ENCODE data around the gene WDR55. TPM values are rescaled to one million over a fixed set of nuclear protein-coding genes. Genes with fewer than 3 reads are reported as not detected.
A peak's percentile ranks its signal among the peaks of the same experiment; 100 is the strongest.
"Not testable (repeated sequence)": the region's sequence is repeated elsewhere in the genome, so short reads cannot be mapped to it uniquely, and the experiment has no call there.

Gene WDR55
- total and polyA plus RNA-seq, 12 donors: 13.3 to 20.8 (median 16.8) TPM

DNA sequence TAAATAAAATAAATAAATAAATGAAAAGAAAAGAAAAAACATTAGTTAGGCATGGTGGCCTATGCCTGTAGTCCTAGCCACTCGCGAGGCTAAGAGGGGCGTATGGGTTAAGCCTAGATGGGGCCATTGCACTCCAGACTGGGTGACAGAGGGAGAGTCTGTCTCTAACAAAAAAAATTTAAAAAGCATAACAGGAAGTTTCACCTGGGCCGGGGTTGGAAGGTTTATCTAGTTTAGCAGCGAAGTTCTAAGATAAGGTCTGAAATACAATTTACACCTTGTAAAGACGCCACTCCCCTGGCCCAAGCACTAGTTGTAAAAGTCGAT is 53.5 kb downstream of the WDR55 start:
- Histone ChIP-seq H3K27ac (peak overlapping the region; percentile 10 to 85 (median 72)), H3K9me3 (replicated peaks in 1 of 3) (no peaks in the 10 kb centered on the region), H3K36me3 (replicated peaks in 1 of 2) (no peaks in the 10 kb centered on the region), H3K27me3 (no peaks in the 10 kb centered on the region), H3K4me1 (replicated peaks in 1 of 2) (no peaks in the 10 kb centered on the region), H3K4me3 (peak overlapping the region in 2 of 4 donors; percentile 37 to 38)
- intact Hi-C loops (cut with DNase I): loop anchor here in 1 of 2 donors (10.0 kb wide), 1 partner anchor 353 kb away; the partner anchor contains the start of gene SLC4A9
- WGBS, 4 donors: 49 to 69% (median 60%) methylated on average over 7 of the region's 7 CpGs
- no peak for TF ChIP-seq POLR2A (IDR thresholded peaks at IDR 0.05)
- TF ChIP-seq, protein P1, sequence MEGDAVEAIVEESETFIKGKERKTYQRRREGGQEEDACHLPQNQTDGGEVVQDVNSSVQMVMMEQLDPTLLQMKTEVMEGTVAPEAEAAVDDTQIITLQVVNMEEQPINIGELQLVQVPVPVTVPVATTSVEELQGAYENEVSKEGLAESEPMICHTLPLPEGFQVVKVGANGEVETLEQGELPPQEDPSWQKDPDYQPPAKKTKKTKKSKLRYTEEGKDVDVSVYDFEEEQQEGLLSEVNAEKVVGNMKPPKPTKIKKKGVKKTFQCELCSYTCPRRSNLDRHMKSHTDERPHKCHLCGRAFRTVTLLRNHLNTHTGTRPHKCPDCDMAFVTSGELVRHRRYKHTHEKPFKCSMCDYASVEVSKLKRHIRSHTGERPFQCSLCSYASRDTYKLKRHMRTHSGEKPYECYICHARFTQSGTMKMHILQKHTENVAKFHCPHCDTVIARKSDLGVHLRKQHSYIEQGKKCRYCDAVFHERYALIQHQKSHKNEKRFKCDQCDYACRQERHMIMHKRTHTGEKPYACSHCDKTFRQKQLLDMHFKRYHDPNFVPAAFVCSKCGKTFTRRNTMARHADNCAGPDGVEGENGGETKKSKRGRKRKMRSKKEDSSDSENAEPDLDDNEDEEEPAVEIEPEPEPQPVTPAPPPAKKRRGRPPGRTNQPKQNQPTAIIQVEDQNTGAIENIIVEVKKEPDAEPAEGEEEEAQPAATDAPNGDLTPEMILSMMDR (IDR thresholded peaks at IDR 0.05): no peak
- DNase-seq: no peak

DNA sequence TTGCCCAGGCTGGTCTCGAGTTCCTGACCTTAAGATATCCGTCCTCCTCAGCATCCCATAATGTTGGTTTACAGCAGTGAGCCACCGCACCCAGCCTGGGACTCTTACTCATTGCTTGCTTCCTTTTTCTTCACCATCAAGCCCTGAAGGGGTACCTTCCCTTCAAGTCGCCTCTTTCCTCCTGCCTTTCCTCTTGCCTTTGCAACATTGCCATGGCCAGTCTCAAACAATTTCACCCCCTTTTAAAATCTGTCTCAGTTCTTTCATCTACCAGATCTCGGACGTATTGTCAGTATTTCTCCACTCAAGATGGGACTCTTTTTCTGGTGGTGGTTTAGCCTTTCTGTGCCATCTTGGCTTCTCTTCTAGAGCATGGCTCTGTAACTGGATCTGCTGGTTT is 56.0 kb downstream of the WDR55 start:
- H3K36me3 ChIP-seq (replicated peaks in 1 of 2); H3K27me3 ChIP-seq; H3K27ac ChIP-seq; H3K4me3 ChIP-seq; intact Hi-C loops (cut with DNase I); H3K4me1 ChIP-seq (replicated peaks in 1 of 2); DNase-seq; H3K9me3 ChIP-seq (replicated peaks in 1 of 3): not testable (repeated sequence)
- WGBS, 4 donors: 51 to 58% (median 54%) methylated on average over 6 of the region's 6 CpGs

- intact Hi-C loops (cut with DNase I); DNase-seq; H3K9me3 ChIP-seq (replicated peaks in 1 of 3); H3K27ac ChIP-seq; H3K27me3 ChIP-seq; H3K4me3 ChIP-seq; H3K36me3 ChIP-seq (replicated peaks in 1 of 2); H3K4me1 ChIP-seq (replicated peaks in 1 of 2): not testable (repeated sequence)
- WGBS, 4 donors: 77 to 85% (median 79%) methylated on average over 5 of the region's 5 CpGs
Measured at GRCh38 chr5:140721395-140721794, 56.7 kb downstream of the WDR55 start.

Small RNA genes lying within 50 kb of the gene (microRNA-seq; reads per million reads assigned to microRNA genes)
- 0.45 to 1.1 (median 0.76) reads per million in 3 donors for gene MIR3655

Small RNA genes lying within 50 kb of the gene (small RNA-seq; reads per million reads assigned to genes)
- gene VTRNA1-1 (124 to 135 reads per million in 2 donors), gene VTRNA1-2 (67.0 to 115 reads per million in 2 donors)

Other genes with a start within 250 kb of the WDR55 start
- 10 to 100 TPM in 7 of 9 donors, 1 to 10 TPM in 2; 5.9 to 80.5 (median 40.0) TPM for gene EIF4EBP3, start 117.2 kb upstream of the WDR55 start, total RNA-seq
- gene EIF4EBP3, start 117.2 kb upstream of the WDR55 start, polyA plus RNA-seq: 100 to 1,000 TPM in 2 of 3 donors, 1 to 10 TPM in 1; 7.9 to 158 (median 121) TPM
- 100 to 1,000 TPM in 1 of 9 donors, 10 to 100 TPM in 8; 31.3 to 156 (median 46.0) TPM for gene SRA1, start 107.4 kb upstream of the WDR55 start, total RNA-seq
- 100 to 1,000 TPM in 2 of 3 donors, 10 to 100 TPM in 1; 96.3 to 115 (median 101) TPM for gene SRA1, start 107.4 kb upstream of the WDR55 start, polyA plus RNA-seq
- gene APBB3, start 100.3 kb upstream of the WDR55 start, total RNA-seq: 10 to 100 TPM; 14.0 to 61.2 (median 35.5) TPM
- gene APBB3, start 100.3 kb upstream of the WDR55 start, polyA plus RNA-seq: 100 to 1,000 TPM in 2 of 3 donors, 10 to 100 TPM in 1; 25.6 to 163 (median 142) TPM
- gene SLC35A4, start 100.1 kb upstream of the WDR55 start, total RNA-seq: 100 to 1,000 TPM in 3 of 9 donors, 10 to 100 TPM in 6; 17.3 to 133 (median 82.8) TPM
- 100 to 1,000 TPM in 1 of 3 donors, 10 to 100 TPM in 2; 42.1 to 135 (median 45.0) TPM for gene SLC35A4, start 100.1 kb upstream of the WDR55 start, polyA plus RNA-seq
- 100 to 1,000 TPM in 8 of 9 donors, 1 to 10 TPM in 1; 9.8 to 885 (median 316) TPM for gene CD14, start 31.7 kb upstream of the WDR55 start, total RNA-seq
- 100 to 1,000 TPM in 2 of 3 donors, 10 to 100 TPM in 1; 13.9 to 252 (median 101) TPM for gene CD14, start 31.7 kb upstream of the WDR55 start, polyA plus RNA-seq
- 100 to 1,000 TPM in 1 of 9 donors, 10 to 100 TPM in 7, 1 to 10 TPM in 1; 6.6 to 348 (median 29.5) TPM for gene TMCO6, start 25.5 kb upstream of the WDR55 start, total RNA-seq
- gene TMCO6, start 25.5 kb upstream of the WDR55 start, polyA plus RNA-seq: 10 to 100 TPM in 2 of 3 donors, 1 to 10 TPM in 1; 5.6 to 44.7 (median 25.3) TPM
- gene NDUFA2, start 17.3 kb upstream of the WDR55 start, total RNA-seq: 100 to 1,000 TPM in 8 of 9 donors, 10 to 100 TPM in 1; 98.1 to 139 (median 115) TPM
- gene NDUFA2, start 17.3 kb upstream of the WDR55 start, polyA plus RNA-seq: 100 to 1,000 TPM in 2 of 3 donors, 10 to 100 TPM in 1; 65.6 to 573 (median 367) TPM
- gene IK, start 17.1 kb upstream of the WDR55 start, total RNA-seq: 100 to 1,000 TPM in 4 of 9 donors, 10 to 100 TPM in 5; 65.7 to 478 (median 83.3) TPM
- gene IK, start 17.1 kb upstream of the WDR55 start, polyA plus RNA-seq: 100 to 1,000 TPM in 1 of 3 donors, 10 to 100 TPM in 2; 65.5 to 153 (median 97.5) TPM
- gene DND1, start 8.7 kb downstream of the WDR55 start, total RNA-seq: 1 to 10 TPM in 1 of 9 donors, under 1 TPM in 8; 0.19 to 3.6 (median 0.50) TPM
- gene DND1, start 8.7 kb downstream of the WDR55 start, polyA plus RNA-seq: 1 to 10 TPM in 2 of 3 donors, under 1 TPM in 1; 0.18 to 3.1 (median 2.1) TPM
- gene HARS1, start 26.5 kb downstream of the WDR55 start, total RNA-seq: 10 to 100 TPM; 36.4 to 80.6 (median 55.7) TPM
- 100 to 1,000 TPM in 1 of 3 donors, 10 to 100 TPM in 2; 92.3 to 111 (median 94.6) TPM for gene HARS1, start 26.5 kb downstream of the WDR55 start, polyA plus RNA-seq
- 10 to 100 TPM; 21.3 to 51.2 (median 32.9) TPM for gene HARS2, start 26.6 kb downstream of the WDR55 start, total RNA-seq
- 10 to 100 TPM; 26.0 to 31.0 (median 28.6) TPM for gene HARS2, start 26.6 kb downstream of the WDR55 start, polyA plus RNA-seq
- 100 to 1,000 TPM in 1 of 9 donors, 10 to 100 TPM in 8; 24.6 to 122 (median 51.4) TPM for gene ZMAT2, start 35.5 kb downstream of the WDR55 start, total RNA-seq
- 100 to 1,000 TPM in 1 of 3 donors, 10 to 100 TPM in 2; 42.1 to 113 (median 82.8) TPM for gene ZMAT2, start 35.5 kb downstream of the WDR55 start, polyA plus RNA-seq
- under 1 TPM in 4 of 9 donors, not detected in 5; 0.07 to 0.20 (median 0.12) TPM for gene PCDHA1, start 121.2 kb downstream of the WDR55 start, total RNA-seq
- under 1 TPM; 0.05 to 0.08 (median 0.07) TPM for gene PCDHA1, start 121.2 kb downstream of the WDR55 start, polyA plus RNA-seq
- gene PCDHA2, start 129.9 kb downstream of the WDR55 start, total RNA-seq: under 1 TPM in 4 of 9 donors, not detected in 5; 0.12 to 0.28 (median 0.21) TPM
- gene PCDHA2, start 129.9 kb downstream of the WDR55 start, polyA plus RNA-seq: under 1 TPM in 2 of 3 donors, not detected in 1; 0.03 to 0.09 TPM
- gene PCDHA3, start 136.2 kb downstream of the WDR55 start, total RNA-seq: 1 to 10 TPM in 1 of 9 donors, under 1 TPM in 6, not detected in 2; 0.10 to 1.4 (median 0.31) TPM
- gene PCDHA3, start 136.2 kb downstream of the WDR55 start, polyA plus RNA-seq: 1 to 10 TPM in 1 of 3 donors, under 1 TPM in 2; 0.16 to 1.1 (median 0.24) TPM
- under 1 TPM; 0.04 to 0.96 (median 0.28) TPM for gene PCDHA4, start 142.2 kb downstream of the WDR55 start, total RNA-seq
- under 1 TPM; 0.08 to 0.33 (median 0.10) TPM for gene PCDHA4, start 142.2 kb downstream of the WDR55 start, polyA plus RNA-seq
- gene PCDHA5, start 156.7 kb downstream of the WDR55 start, total RNA-seq: under 1 TPM in 7 of 9 donors, not detected in 2; 0.11 to 0.67 (median 0.17) TPM
- gene PCDHA5, start 156.7 kb downstream of the WDR55 start, polyA plus RNA-seq: under 1 TPM; 0.07 to 0.62 (median 0.24) TPM
- gene PCDHA6, start 163.1 kb downstream of the WDR55 start, total RNA-seq: 1 to 10 TPM in 1 of 9 donors, under 1 TPM in 7, not detected in 1; 0.14 to 1.1 (median 0.48) TPM
- gene PCDHA6, start 163.1 kb downstream of the WDR55 start, polyA plus RNA-seq: under 1 TPM; 0.20 to 0.97 (median 0.32) TPM
- 1 to 10 TPM in 1 of 9 donors, under 1 TPM in 6, not detected in 2; 0.22 to 1.2 (median 0.35) TPM for gene PCDHA7, start 169.4 kb downstream of the WDR55 start, total RNA-seq
- under 1 TPM; 0.16 to 0.20 (median 0.20) TPM for gene PCDHA7, start 169.4 kb downstream of the WDR55 start, polyA plus RNA-seq
- under 1 TPM in 3 of 9 donors, not detected in 6; 0.14 to 0.18 (median 0.17) TPM for gene PCDHA8, start 176.3 kb downstream of the WDR55 start, total RNA-seq
- gene PCDHA8, start 176.3 kb downstream of the WDR55 start, polyA plus RNA-seq: under 1 TPM; 0.03 to 0.16 (median 0.09) TPM
- under 1 TPM in 7 of 9 donors, not detected in 2; 0.04 to 0.39 (median 0.18) TPM for gene PCDHA9, start 183.5 kb downstream of the WDR55 start, total RNA-seq
- gene PCDHA9, start 183.5 kb downstream of the WDR55 start, polyA plus RNA-seq: not detected
- 1 to 10 TPM in 3 of 9 donors, under 1 TPM in 6; 0.17 to 1.8 (median 0.48) TPM for gene PCDHA10, start 191.0 kb downstream of the WDR55 start, total RNA-seq
- under 1 TPM; under 0.01 to 0.81 (median 0.32) TPM for gene PCDHA10, start 191.0 kb downstream of the WDR55 start, polyA plus RNA-seq
- gene PCDHA11, start 204.1 kb downstream of the WDR55 start, total RNA-seq: 1 to 10 TPM in 1 of 9 donors, under 1 TPM in 7, not detected in 1; 0.07 to 1.5 (median 0.35) TPM
- gene PCDHA11, start 204.1 kb downstream of the WDR55 start, polyA plus RNA-seq: under 1 TPM in 2 of 3 donors, not detected in 1; 0.48 to 0.51 TPM
- 1 to 10 TPM in 3 of 9 donors, under 1 TPM in 6; 0.25 to 1.9 (median 0.55) TPM for gene PCDHA12, start 210.4 kb downstream of the WDR55 start, total RNA-seq
- under 1 TPM; 0.17 to 0.32 (median 0.20) TPM for gene PCDHA12, start 210.4 kb downstream of the WDR55 start, polyA plus RNA-seq
- gene PCDHA13, start 217.2 kb downstream of the WDR55 start, total RNA-seq: under 1 TPM in 8 of 9 donors, not detected in 1; 0.12 to 0.98 (median 0.55) TPM
- gene PCDHA13, start 217.2 kb downstream of the WDR55 start, polyA plus RNA-seq: under 1 TPM; 0.13 to 0.32 (median 0.26) TPM